ENCODE results near the gene DCLRE1A. TPM values are rescaled to one million over a fixed set of nuclear protein-coding genes. Genes with fewer than 3 reads are reported as not detected.

The DCLRE1A gene
- total and polyA plus RNA-seq, 12 donors, result 3.3 to 7.5 (median 5.6) TPM

DNA sequence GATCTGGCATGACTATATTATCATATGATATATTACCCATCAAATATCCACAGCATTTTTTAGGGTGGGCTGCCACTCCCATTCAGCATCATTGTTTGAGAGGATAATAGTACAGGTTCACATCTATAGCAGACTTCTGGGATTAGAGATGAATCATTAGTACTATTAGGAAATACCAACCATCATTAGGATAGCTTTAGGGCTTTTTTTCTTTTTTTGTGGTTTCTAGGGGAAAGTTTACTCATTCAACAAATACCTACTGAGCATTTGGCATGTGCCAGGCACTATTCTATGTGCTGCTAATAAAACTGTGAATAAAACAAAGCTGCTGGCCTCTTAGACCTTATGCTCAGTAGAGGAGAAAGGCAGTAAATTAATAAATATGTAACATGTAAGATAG is 41.1 kb upstream of the DCLRE1A start:
- ATAC-seq (no peak), DNase-seq (no peak)
- TF ChIP-seq, protein P1, sequence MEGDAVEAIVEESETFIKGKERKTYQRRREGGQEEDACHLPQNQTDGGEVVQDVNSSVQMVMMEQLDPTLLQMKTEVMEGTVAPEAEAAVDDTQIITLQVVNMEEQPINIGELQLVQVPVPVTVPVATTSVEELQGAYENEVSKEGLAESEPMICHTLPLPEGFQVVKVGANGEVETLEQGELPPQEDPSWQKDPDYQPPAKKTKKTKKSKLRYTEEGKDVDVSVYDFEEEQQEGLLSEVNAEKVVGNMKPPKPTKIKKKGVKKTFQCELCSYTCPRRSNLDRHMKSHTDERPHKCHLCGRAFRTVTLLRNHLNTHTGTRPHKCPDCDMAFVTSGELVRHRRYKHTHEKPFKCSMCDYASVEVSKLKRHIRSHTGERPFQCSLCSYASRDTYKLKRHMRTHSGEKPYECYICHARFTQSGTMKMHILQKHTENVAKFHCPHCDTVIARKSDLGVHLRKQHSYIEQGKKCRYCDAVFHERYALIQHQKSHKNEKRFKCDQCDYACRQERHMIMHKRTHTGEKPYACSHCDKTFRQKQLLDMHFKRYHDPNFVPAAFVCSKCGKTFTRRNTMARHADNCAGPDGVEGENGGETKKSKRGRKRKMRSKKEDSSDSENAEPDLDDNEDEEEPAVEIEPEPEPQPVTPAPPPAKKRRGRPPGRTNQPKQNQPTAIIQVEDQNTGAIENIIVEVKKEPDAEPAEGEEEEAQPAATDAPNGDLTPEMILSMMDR (IDR thresholded peaks at IDR 0.05), result no peak
- Histone ChIP-seq H3K4me1 (peaks cover 0 to 63% (median 29%) of the 10 kb centered on the region in 9 donors), H3K27ac (peak overlapping the region in 1 of 10 donors; percentile 60), H3K27me3 (no peaks in the 10 kb centered on the region), H3K9me3 (no peaks in the 10 kb centered on the region), H3K36me3 (peaks cover 0 to 42% (median 4%) of the 10 kb centered on the region in 9 donors), H3K4me3 (no peak overlapping the region)
- intact Hi-C loops (cut with DNase I), result loop anchor here in 4 of 10 donors (5.0 to 10.0 kb wide), 5 partner anchors 147 to 210 kb away; partner anchors contain the start of gene ADRB1 (in 3 of the 4)

DNA sequence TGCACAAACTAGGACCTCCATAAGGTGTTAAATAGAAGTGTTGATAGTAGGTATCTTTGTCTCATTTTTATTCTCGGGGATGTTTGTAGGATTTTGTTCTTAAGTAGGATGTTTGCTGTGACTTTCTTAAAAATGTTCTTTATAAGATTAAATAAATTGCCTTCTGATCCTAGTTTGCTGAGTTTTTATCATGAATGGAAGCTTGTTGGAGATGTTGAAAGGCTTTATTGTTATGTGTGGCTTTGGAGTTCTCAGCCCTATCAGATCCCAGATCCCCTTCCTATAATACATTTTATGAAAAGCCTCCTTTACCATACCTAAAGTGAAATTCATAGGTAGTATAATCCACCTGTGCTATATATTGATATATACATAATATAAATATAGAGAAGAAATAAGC is 40.7 kb upstream of the DCLRE1A start:
- Histone ChIP-seq H3K4me3 (no peak overlapping the region), H3K4me1 (peaks cover 0 to 63% (median 29%) of the 10 kb centered on the region in 9 donors), H3K36me3 (peaks cover 0 to 43% (median 4%) of the 10 kb centered on the region in 9 donors), H3K9me3 (no peaks in the 10 kb centered on the region), H3K27ac (peak overlapping the region in 4 of 10 donors; percentile 60 to 72 (median 64)), H3K27me3 (no peaks in the 10 kb centered on the region)
- DNase-seq (no peak), ATAC-seq (no peak)
- TF ChIP-seq, protein P1 (IDR thresholded peaks at IDR 0.05), result no peak
- intact Hi-C loops (cut with DNase I), result loop anchor here in 4 of 10 donors (5.0 to 10.0 kb wide), 5 partner anchors 37 to 210 kb away; partner anchors contain the start of gene ADRB1 (in 1 of the 4)
- 58 to 72% methylated on average over 1 of the region's 1 CpG for WGBS, 2 donors

DNA sequence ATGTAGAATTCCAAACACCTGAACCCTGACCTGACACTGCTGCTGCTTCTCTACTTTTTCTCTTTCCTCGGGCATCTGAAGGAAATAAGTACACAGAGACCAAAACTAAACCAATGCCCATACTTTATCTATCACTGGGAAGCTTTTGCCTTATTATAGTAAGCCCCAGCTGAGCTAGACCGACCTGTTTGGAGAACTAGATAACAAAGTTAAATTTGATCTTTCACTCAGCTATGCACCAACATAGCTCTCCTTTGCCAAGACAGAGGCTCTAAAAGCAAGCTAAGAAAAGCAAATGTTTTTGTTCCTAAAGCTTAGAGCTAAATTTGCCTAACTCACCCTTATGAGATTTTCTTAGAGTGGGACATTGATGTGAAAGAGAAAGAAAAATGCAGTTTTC is 39.7 kb upstream of the DCLRE1A start:
- peaks cover 0 to 43% (median under 1%) of the 10 kb centered on the region in 9 donors for H3K36me3 ChIP-seq
- TF ChIP-seq, protein P1 (IDR thresholded peaks at IDR 0.05), result no peak
- ATAC-seq, result peak in 4 of 8 donors; percentile 32 to 61 (median 44)
- intact Hi-C loops (cut with DNase I), result loop anchor here in 4 of 10 donors (5.0 to 10.0 kb wide), 5 partner anchors 36 to 211 kb away; partner anchors contain the start of gene ADRB1 (in 1 of the 4)
- H3K4me1 ChIP-seq, result peaks cover 0 to 61% (median 26%) of the 10 kb centered on the region in 9 donors
- H3K4me3 ChIP-seq, result no peak overlapping the region
- no peaks in the 10 kb centered on the region for H3K27me3 ChIP-seq
- H3K27ac ChIP-seq, result peak overlapping the region in 9 of 10 donors; percentile 4 to 72 (median 60)
- WGBS, 2 donors, result 53 to 57% methylated on average over 2 of the region's 2 CpGs
- H3K9me3 ChIP-seq, result no peaks in the 10 kb centered on the region
- no peak for DNase-seq

DNA sequence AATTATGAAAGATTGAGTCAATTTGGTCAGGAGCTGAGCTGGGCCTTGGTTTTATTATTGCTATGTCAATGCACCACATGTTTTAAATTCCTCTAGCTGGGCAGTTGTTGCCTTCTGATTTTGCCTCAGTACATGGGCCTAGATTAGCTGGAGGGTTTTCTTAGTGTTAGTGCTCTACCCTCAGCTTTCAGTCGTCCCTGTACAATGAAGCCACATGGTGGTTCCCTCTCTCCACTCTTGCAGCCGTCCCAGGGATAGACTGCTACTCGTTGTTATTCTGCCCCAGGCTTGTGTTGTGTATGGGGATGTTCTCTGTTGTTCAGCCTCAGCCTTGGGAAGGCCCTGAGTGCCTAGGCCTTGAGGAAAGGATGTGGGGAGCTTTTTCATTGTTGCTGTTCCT is 37.6 kb upstream of the DCLRE1A start:
- TF ChIP-seq, protein P1 (IDR thresholded peaks at IDR 0.05), result peak in 2 of 9 donors; percentile 38 to 39
- ATAC-seq (peak; percentile 53 to 93 (median 86)), DNase-seq (peak in 1 of 2 donors; percentile 13)
- Histone ChIP-seq H3K36me3 (peaks cover 0 to 55% (median 0%) of the 10 kb centered on the region in 9 donors), H3K27ac (peak overlapping the region in 6 of 10 donors; percentile 9 to 72 (median 59)), H3K9me3 (no peaks in the 10 kb centered on the region), H3K4me3 (no peak overlapping the region), H3K4me1 (peaks cover 0 to 51% (median 22%) of the 10 kb centered on the region in 9 donors), H3K27me3 (no peaks in the 10 kb centered on the region)
- WGBS, 2 donors, result 47 to 53% methylated on average over 3 of the region's 3 CpGs
- intact Hi-C loops (cut with DNase I), result loop anchor here in 4 of 10 donors (1.0 to 10.0 kb wide), 6 partner anchors 34 to 213 kb away; partner anchors contain the start of gene ADRB1 (in 1 of the 4)
